GM23338 (cell line): ENCODE results near the gene LIX1L.

Experiments used
- CTCF ChIP-seq, 2 experiments: fragments of 200-600 bp in 1 of 2; sonication (generic) in 1 of 2; conservative IDR thresholded peaks; 2 replicates each; pipeline versions ENCODE4 v1.5.1 to v1.6.1; 2016 to 2017; ENCODE audit warnings: antibody characterized with exemption in 2 of 2, low read depth in 2 of 2, mild to moderate bottlenecking in 2 of 2, moderate library complexity in 1 of 2
- EZH2 ChIP-seq: fragments of 200-600 bp; sonication (generic); IDR thresholded peaks from one replicate; pipeline ENCODE4 v1.8.0; 2017; ENCODE audit warnings: antibody characterized with exemption, mild to moderate bottlenecking, low read depth; ENCODE audit not compliant: unreplicated experiment
- JUNB ChIP-seq: IDR thresholded peaks from one replicate; pipeline ENCODE4 v1.6.1; 2016; ENCODE audit warnings: antibody characterized with exemption; ENCODE audit not compliant: unreplicated experiment
- REST ChIP-seq: IDR thresholded peaks from one replicate; pipeline ENCODE4 v1.6.1; 2018; ENCODE audit warnings: antibody characterized with exemption; ENCODE audit not compliant: unreplicated experiment
- ZNF331 ChIP-seq: fragments of 250-450 bp; sonication (Bioruptor Pico); IDR thresholded peaks from 2 replicates; pipeline ENCODE4 v1.5.0; 2020; ENCODE audit warnings: low read depth, mild to moderate bottlenecking, moderate library complexity

- TF ChIP-seq REST (no peak), CTCF (conservative IDR thresholded peaks at IDR 0.05; ENCODE audit: low read depth in 2 of 2) (no peak), EZH2 (no peak), JUNB (no peak), ZNF331 (CRISPR knock-in tag) (no peak)
Observed at GRCh38 chr1:145916745-145917144, 41.1 kb downstream of the LIX1L start.
